Activated naive CD4-positive, alpha-beta T cell treated with anti-CD3 and anti-CD28 coated beads, Interleukin-2, amount 50 U/mL, for 72 hours (primary cell): ENCODE data around the gene TGFB1I1. TPM values are rescaled to one million over a fixed set of nuclear protein-coding genes. Genes with fewer than 3 reads are reported as not detected.
A peak's percentile ranks its signal among the peaks of the same experiment; 100 is the strongest.
"Not testable (repeated sequence)": the region's sequence is repeated elsewhere in the genome, so short reads cannot be mapped to it uniquely, and the experiment has no call there.

Experiments used
- ATAC-seq, 2 donors: fragments of 150-1000 bp; cut with Tn5 transposase; 2 replicates each; pipeline ENCODE4 v1.10.0; 2021; ENCODE audit warnings: mild to moderate bottlenecking in 2 of 2, moderate library complexity in 2 of 2
- DNase-seq, 2 donors: peaks; one replicate each; pipeline ENCODE4 v3.0.0; 2021 to 2022; ENCODE audit warnings: low spot score in 2 of 2
- H3K27ac Mint-ChIP-seq, 2 donors: one replicate each; pipeline ENCODE4 v1.8.0; 2022; ENCODE audit warnings: mild to moderate bottlenecking in 2 of 2, mixed read lengths in 2 of 2
- H3K36me3 Mint-ChIP-seq, 2 donors: one replicate each; pipeline ENCODE4 v1.8.0; 2022; ENCODE audit warnings: mixed read lengths in 2 of 2
- H3K9me3 Mint-ChIP-seq, 2 donors: one replicate each; pipeline ENCODE4 v1.8.0; 2022; ENCODE audit warnings: mixed read lengths in 2 of 2
- total RNA-seq, 2 donors: library from RNA; stranded (reverse); gene quantifications; one replicate each; pipeline ENCODE4 v1.2.3, GENCODE V29; 2022

TGFB1I1 gene
- total RNA-seq, 2 donors from 2014 or later: 0.73 to 4.0 TPM

- Mint-ChIP-seq H3K9me3 (no peaks in the 10 kb centered on the region), H3K36me3 (no peaks in the 10 kb centered on the region), H3K27ac (no peak overlapping the region)
- ATAC-seq: no peak
- DNase-seq: no peak
Measured at GRCh38 chr16:31440516-31441184, 31.3 kb upstream of the TGFB1I1 start.

GRCh38 chr16:31441956-31442355, 30.0 kb upstream of the TGFB1I1 start:
- DNase-seq (no peak), ATAC-seq (no peak)
- Mint-ChIP-seq H3K36me3 (no peaks in the 10 kb centered on the region), H3K9me3 (no peaks in the 10 kb centered on the region), H3K27ac (no peak overlapping the region)

GRCh38 chr16:31445931-31446330, 26.0 kb upstream of the TGFB1I1 start:
- not testable (repeated sequence) for H3K9me3 Mint-ChIP-seq, DNase-seq, H3K27ac Mint-ChIP-seq, ATAC-seq, H3K36me3 Mint-ChIP-seq

- H3K9me3 Mint-ChIP-seq: no peaks in the 10 kb centered on the region
- no peak overlapping the region for H3K27ac Mint-ChIP-seq
- ATAC-seq (no peak), DNase-seq (no peak)
- H3K36me3 Mint-ChIP-seq: peaks cover 0 to 8% of the 10 kb centered on the region in 2 donors
Measured at GRCh38 chr16:31451201-31451600, 20.8 kb upstream of the TGFB1I1 start.

GRCh38 chr16:31451681-31452351, 20.1 kb upstream of the TGFB1I1 start:
- ATAC-seq (no peak), DNase-seq (no peak)
- Mint-ChIP-seq H3K9me3 (no peaks in the 10 kb centered on the region), H3K36me3 (peaks cover 0 to 8% of the 10 kb centered on the region in 2 donors), H3K27ac (no peak overlapping the region)

- no peak for ATAC-seq
- Mint-ChIP-seq H3K9me3 (no peaks in the 10 kb centered on the region), H3K36me3 (peaks cover under 1 to 8% of the 10 kb centered on the region in 2 donors), H3K27ac (peak overlapping the region in 1 of 2 donors; percentile 1)
- DNase-seq: no peak
Measured at GRCh38 chr16:31452631-31453106, 19.3 kb upstream of the TGFB1I1 start.

GRCh38 chr16:31453255-31454204, 18.4 kb upstream of the TGFB1I1 start:
- DNase-seq (no peak), ATAC-seq (no peak)
- H3K9me3 Mint-ChIP-seq: no peaks in the 10 kb centered on the region
- H3K36me3 Mint-ChIP-seq: peaks cover 7 to 15% of the 10 kb centered on the region in 2 donors
- peak overlapping the region; percentile 1 to 33 for H3K27ac Mint-ChIP-seq

- H3K36me3 Mint-ChIP-seq: peaks cover 12 to 15% of the 10 kb centered on the region in 2 donors
- peak in 1 of 2 donors; percentile 43 for DNase-seq
- ATAC-seq: no peak
- peak overlapping the region; percentile 52 to 76 for H3K27ac Mint-ChIP-seq
- no peaks in the 10 kb centered on the region for H3K9me3 Mint-ChIP-seq
Measured at GRCh38 chr16:31455601-31456314, 16.2 kb upstream of the TGFB1I1 start.

- Mint-ChIP-seq H3K27ac (no peak overlapping the region), H3K9me3 (no peaks in the 10 kb centered on the region), H3K36me3 (peaks cover 12 to 15% of the 10 kb centered on the region in 2 donors)
- ATAC-seq (no peak), DNase-seq (no peak)
Measured at GRCh38 chr16:31456988-31457360, 15.0 kb upstream of the TGFB1I1 start.

- peak in 1 of 2 donors; percentile 13 for ATAC-seq
- peaks cover 12 to 15% of the 10 kb centered on the region in 2 donors for H3K36me3 Mint-ChIP-seq
- H3K9me3 Mint-ChIP-seq: no peaks in the 10 kb centered on the region
- peak; percentile 47 to 75 for DNase-seq
- H3K27ac Mint-ChIP-seq: peak overlapping the region; percentile 92 to 98
Measured at GRCh38 chr16:31458073-31458843, 13.7 kb upstream of the TGFB1I1 start.

GRCh38 chr16:31458844-31459686, 12.9 kb upstream of the TGFB1I1 start, which contains the start of gene ARMC5:
Gene ARMC5, plus strand, starts transcription at chr16:31459501. Its CDS starts 24 bp downstream, at chr16:31459525.
- DNase-seq (peak; percentile 91 to 97), ATAC-seq (peak; percentile 82 to 84)

GRCh38 chr16:31459687-31460581, 12.0 kb upstream of the TGFB1I1 start:
- DNase-seq (peak; percentile 100), ATAC-seq (peak; percentile 82 to 86)
- peaks cover 12 to 17% of the 10 kb centered on the region in 2 donors for H3K36me3 Mint-ChIP-seq
- peak overlapping the region; percentile 92 to 98 for H3K27ac Mint-ChIP-seq
- H3K9me3 Mint-ChIP-seq: no peaks in the 10 kb centered on the region

More at GRCh38 chr16:31458844-31459686, 12.9 kb upstream of the TGFB1I1 start, which contains the start of gene ARMC5:
- Mint-ChIP-seq H3K27ac (peak within 1 kb of the TSS; percentile 92 to 98), H3K36me3 (peaks cover 12 to 15% of the 10 kb centered on the region in 2 donors), H3K9me3 (no peaks in the 10 kb centered on the region)

GRCh38 chr16:31460582-31461002, 11.4 kb upstream of the TGFB1I1 start:
- ATAC-seq (no peak), DNase-seq (no peak)
- Mint-ChIP-seq H3K36me3 (peaks cover 12 to 13% of the 10 kb centered on the region in 2 donors), H3K9me3 (no peaks in the 10 kb centered on the region), H3K27ac (peak overlapping the region; percentile 89 to 98)
